ENCODE results near the gene PHF14.
"Not testable (repeated sequence)": the region's sequence is repeated elsewhere in the genome, so short reads cannot be mapped to it uniquely, and the experiment has no call there.

DNA sequence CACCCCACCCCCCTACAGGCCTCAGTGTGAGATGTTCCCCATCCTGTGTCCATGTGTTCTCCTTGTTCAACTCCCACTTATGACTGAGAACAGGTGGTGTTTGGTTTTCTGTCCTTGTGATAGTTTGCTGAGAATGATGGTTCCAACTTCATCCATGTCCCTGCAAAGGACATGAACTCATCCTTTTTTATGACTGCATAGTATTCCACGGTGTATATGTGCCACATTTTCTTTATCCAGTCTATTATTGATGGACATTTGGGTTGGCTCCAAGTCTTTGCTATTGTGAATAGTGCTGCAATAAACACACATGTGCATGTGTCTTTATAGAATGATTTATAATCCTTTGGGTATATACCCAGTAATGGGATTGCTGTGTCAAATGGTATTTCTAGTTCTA is 13.4 kb upstream of the PHF14 start:
- TF ChIP-seq, protein P1, sequence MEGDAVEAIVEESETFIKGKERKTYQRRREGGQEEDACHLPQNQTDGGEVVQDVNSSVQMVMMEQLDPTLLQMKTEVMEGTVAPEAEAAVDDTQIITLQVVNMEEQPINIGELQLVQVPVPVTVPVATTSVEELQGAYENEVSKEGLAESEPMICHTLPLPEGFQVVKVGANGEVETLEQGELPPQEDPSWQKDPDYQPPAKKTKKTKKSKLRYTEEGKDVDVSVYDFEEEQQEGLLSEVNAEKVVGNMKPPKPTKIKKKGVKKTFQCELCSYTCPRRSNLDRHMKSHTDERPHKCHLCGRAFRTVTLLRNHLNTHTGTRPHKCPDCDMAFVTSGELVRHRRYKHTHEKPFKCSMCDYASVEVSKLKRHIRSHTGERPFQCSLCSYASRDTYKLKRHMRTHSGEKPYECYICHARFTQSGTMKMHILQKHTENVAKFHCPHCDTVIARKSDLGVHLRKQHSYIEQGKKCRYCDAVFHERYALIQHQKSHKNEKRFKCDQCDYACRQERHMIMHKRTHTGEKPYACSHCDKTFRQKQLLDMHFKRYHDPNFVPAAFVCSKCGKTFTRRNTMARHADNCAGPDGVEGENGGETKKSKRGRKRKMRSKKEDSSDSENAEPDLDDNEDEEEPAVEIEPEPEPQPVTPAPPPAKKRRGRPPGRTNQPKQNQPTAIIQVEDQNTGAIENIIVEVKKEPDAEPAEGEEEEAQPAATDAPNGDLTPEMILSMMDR (IDR thresholded peaks at IDR 0.05), result not testable (repeated sequence)
- not testable (repeated sequence) for TF ChIP-seq EZH2 (IDR thresholded peaks at IDR 0.05; ENCODE audit: borderline replicate concordance, insufficient read depth, low read depth, low read length, poor library complexity, severe bottlenecking)
